ENCODE data around the gene MEAF6. TPM values are rescaled to one million over a fixed set of nuclear protein-coding genes. Genes with fewer than 3 reads are reported as not detected.

Gene MEAF6
- polyA plus RNA-seq, 1 of the 3 experiments (the other 2 are of a cell fraction) = 60.5 TPM

GRCh38 chr1:37448185-37448584 is 66.4 kb downstream of the MEAF6 start (continued):
- TF ChIP-seq EZH2phosphoT487 (IDR thresholded peaks at IDR 0.05; ENCODE audit: borderline replicate concordance, low read depth) (no peak), RFX5 (IDR thresholded peaks at IDR 0.05; ENCODE audit: low read length) (no peak), SIN3A (IDR thresholded peaks at IDR 0.05; ENCODE audit: borderline replicate concordance, low read depth, low read length) (no peak), FOSL2 (IDR thresholded peaks at IDR 0.05; ENCODE audit: borderline replicate concordance, low read depth) (no peak), SMC3 (IDR thresholded peaks at IDR 0.05; ENCODE audit: low read depth, low read length) (no peak)

DNA sequence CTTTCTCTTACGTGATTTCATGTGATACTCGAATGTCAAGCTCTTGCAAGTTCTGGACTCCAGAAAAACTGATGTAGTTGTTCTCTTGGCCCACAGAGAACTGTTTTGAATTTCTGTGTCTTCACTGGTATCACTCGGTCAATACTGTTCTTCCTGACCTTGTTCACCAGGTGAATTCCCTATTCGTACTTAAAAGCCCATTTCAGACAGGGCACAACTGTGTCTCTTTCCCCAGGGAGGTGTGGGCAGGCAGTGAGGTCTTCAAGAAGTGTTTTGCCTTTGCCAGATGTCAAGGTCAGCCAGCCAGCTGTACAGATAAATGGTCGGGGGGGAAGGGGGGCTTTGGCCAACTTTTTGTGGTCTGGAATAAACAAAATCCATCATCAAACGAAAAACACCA is 67.7 kb downstream of the MEAF6 start:
- Histone ChIP-seq H3K9me2 (no peaks in the 10 kb centered on the region), H3K36me3 (replicated peaks in 1 of 2; ENCODE audit: control insufficient read depth in 1 of 2, insufficient read depth in 2 of 2, low read length in 1 of 2) (no peaks in the 10 kb centered on the region), H3K4me1 (ENCODE audit: control insufficient read depth in 1 of 2, insufficient read depth in 2 of 2, low read depth in 1 of 2, low read length in 1 of 2) (no peaks in the 10 kb centered on the region), H3K9ac (no peak overlapping the region), H3K27ac (ENCODE audit: low read depth in 2 of 2, low read length in 1 of 2) (no peak overlapping the region), H3K79me2 (ENCODE audit: insufficient read depth) (no peaks in the 10 kb centered on the region), H3K4me3 (ENCODE audit: low read depth in 2 of 2, low read length in 1 of 2) (no peak overlapping the region), H3K9me3 (no peaks in the 10 kb centered on the region), H4K20me1 (ENCODE audit: insufficient read depth) (no peaks in the 10 kb centered on the region), H2AFZ (ENCODE audit: low read depth) (no peak overlapping the region), H3K27me3 (ENCODE audit: insufficient read depth) (peaks cover 4% of the 10 kb centered on the region; the same call in 1 of the 2 replicates), H3K4me2 (no peak overlapping the region), H3F3A (replicated peaks; ENCODE audit: insufficient read depth) (peaks cover 7% of the 10 kb centered on the region)
- TF ChIP-seq, protein P1, sequence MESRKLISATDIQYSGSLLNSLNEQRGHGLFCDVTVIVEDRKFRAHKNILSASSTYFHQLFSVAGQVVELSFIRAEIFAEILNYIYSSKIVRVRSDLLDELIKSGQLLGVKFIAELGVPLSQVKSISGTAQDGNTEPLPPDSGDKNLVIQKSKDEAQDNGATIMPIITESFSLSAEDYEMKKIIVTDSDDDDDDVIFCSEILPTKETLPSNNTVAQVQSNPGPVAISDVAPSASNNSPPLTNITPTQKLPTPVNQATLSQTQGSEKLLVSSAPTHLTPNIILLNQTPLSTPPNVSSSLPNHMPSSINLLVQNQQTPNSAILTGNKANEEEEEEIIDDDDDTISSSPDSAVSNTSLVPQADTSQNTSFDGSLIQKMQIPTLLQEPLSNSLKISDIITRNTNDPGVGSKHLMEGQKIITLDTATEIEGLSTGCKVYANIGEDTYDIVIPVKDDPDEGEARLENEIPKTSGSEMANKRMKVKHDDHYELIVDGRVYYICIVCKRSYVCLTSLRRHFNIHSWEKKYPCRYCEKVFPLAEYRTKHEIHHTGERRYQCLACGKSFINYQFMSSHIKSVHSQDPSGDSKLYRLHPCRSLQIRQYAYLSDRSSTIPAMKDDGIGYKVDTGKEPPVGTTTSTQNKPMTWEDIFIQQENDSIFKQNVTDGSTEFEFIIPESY (IDR thresholded peaks at IDR 0.05; ENCODE audit: borderline replicate concordance, low read depth) = no peak
- TF ChIP-seq, protein P2, sequence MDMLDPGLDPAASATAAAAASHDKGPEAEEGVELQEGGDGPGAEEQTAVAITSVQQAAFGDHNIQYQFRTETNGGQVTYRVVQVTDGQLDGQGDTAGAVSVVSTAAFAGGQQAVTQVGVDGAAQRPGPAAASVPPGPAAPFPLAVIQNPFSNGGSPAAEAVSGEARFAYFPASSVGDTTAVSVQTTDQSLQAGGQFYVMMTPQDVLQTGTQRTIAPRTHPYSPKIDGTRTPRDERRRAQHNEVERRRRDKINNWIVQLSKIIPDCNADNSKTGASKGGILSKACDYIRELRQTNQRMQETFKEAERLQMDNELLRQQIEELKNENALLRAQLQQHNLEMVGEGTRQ (IDR thresholded peaks at IDR 0.05; ENCODE audit: borderline replicate concordance, low read depth, low read length) = no peak
- TF ChIP-seq MEF2A (IDR thresholded peaks at IDR 0.05; ENCODE audit: borderline replicate concordance, low read depth) (no peak), FOXM1 (IDR thresholded peaks at IDR 0.05; ENCODE audit: low read depth) (no peak), SIN3A (IDR thresholded peaks at IDR 0.05; ENCODE audit: borderline replicate concordance, low read depth, low read length) (no peak), FOSL2 (IDR thresholded peaks at IDR 0.05; ENCODE audit: borderline replicate concordance, low read depth) (no peak), TCF12 (IDR thresholded peaks at IDR 0.05) (no peak)
- TF ChIP-seq, protein P3, sequence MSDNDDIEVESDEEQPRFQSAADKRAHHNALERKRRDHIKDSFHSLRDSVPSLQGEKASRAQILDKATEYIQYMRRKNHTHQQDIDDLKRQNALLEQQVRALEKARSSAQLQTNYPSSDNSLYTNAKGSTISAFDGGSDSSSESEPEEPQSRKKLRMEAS (IDR thresholded peaks at IDR 0.05; ENCODE audit: low read depth) = no peak
- POLR2A ChIA-PET = no interaction called here
- CTCF ChIA-PET = interaction anchor here (0.7 to 23.1 kb wide), 5 partner anchors 8 to 931 kb away, joined by 3 to 481 read pairs (median 5); no protein-coding TSS in a partner anchor
- 55% methylated on average over 6 of the region's 6 CpGs for WGBS (ENCODE audit: low lambda C conversion rate)
- DNase-seq = no peak

DNA sequence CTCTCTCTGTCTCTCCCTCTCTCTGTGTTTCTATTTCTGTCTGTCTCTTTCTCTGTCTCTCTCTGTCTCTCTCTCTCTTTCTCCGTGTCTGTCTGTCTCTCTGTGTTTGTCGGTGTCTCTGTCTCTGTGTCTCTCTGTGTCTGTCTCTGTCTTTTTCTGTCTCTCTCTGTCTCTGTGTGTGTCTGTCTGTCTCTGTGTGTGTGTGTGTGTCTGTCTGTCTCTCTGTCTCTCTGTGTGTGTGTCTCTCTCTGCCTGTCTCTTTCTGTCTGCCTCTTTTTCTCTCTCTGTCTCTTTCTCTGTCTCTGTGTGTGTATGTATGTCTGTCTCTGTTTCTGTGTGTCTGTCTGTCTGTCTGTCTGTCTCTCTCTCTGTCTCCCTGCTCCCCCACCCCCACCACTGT is 71.9 kb downstream of the MEAF6 start:
- Histone ChIP-seq H3K27me3 (ENCODE audit: insufficient read depth) (peaks cover 10% of the 10 kb centered on the region; the same call in 1 of the 2 replicates), H3K4me2 (no peak overlapping the region)
- CTCF ChIA-PET = interaction anchor here (2.6 kb wide), 1 partner anchor 8 kb away, joined by 17 read pairs; no protein-coding TSS in a partner anchor
- TF ChIP-seq FOXM1 (IDR thresholded peaks at IDR 0.05; ENCODE audit: low read depth) (no peak), RFX5 (IDR thresholded peaks at IDR 0.05; ENCODE audit: low read length) (no peak), NFIC (IDR thresholded peaks at IDR 0.05; ENCODE audit: borderline replicate concordance) (no peak), RXRA (IDR thresholded peaks at IDR 0.05; ENCODE audit: borderline replicate concordance, low read depth) (no peak), FOXJ3 (CRISPR knock-in tag; IDR thresholded peaks at IDR 0.05) (no peak), SMC3 (IDR thresholded peaks at IDR 0.05; ENCODE audit: low read depth, low read length) (no peak), POLR2AphosphoS5 (IDR thresholded peaks at IDR 0.05; ENCODE audit: low read depth, low read length) (no peak), TAF1 (IDR thresholded peaks at IDR 0.05; ENCODE audit: borderline replicate concordance, low read depth, low read length) (no peak), USF1 (IDR thresholded peaks at IDR 0.05; ENCODE audit: borderline replicate concordance, low read depth) (no peak), GATA2 (CRISPR knock-in tag; IDR thresholded peaks at IDR 0.05) (no peak), CTCF (IDR thresholded peaks at IDR 0.05) (no peak), SIN3A (IDR thresholded peaks at IDR 0.05; ENCODE audit: borderline replicate concordance, low read depth, low read length) (no peak), ELF1 (IDR thresholded peaks at IDR 0.05) (no peak)
- TF ChIP-seq, protein P3 (IDR thresholded peaks at IDR 0.05; ENCODE audit: low read depth) = no peak

More for the DNA sequence above, 71.9 kb downstream of the MEAF6 start:
- POLR2A ChIA-PET = no interaction called here
- Histone ChIP-seq H3K4me1 (ENCODE audit: control insufficient read depth in 1 of 2, insufficient read depth in 2 of 2, low read depth in 1 of 2, low read length in 1 of 2) (no peaks in the 10 kb centered on the region), H3K9me3 (no peaks in the 10 kb centered on the region), H3K4me3 (ENCODE audit: low read depth in 2 of 2, low read length in 1 of 2) (no peak overlapping the region), H3K27ac (ENCODE audit: low read depth in 2 of 2, low read length in 1 of 2) (no peak overlapping the region), H3F3A (replicated peaks; ENCODE audit: insufficient read depth) (peaks cover 7% of the 10 kb centered on the region), H3K79me2 (ENCODE audit: insufficient read depth) (no peaks in the 10 kb centered on the region), H3K9ac (no peak overlapping the region), H3K9me2 (no peaks in the 10 kb centered on the region), H4K20me1 (ENCODE audit: insufficient read depth) (no peaks in the 10 kb centered on the region), H2AFZ (ENCODE audit: low read depth) (no peak overlapping the region), H3K36me3 (replicated peaks in 1 of 2; ENCODE audit: control insufficient read depth in 1 of 2, insufficient read depth in 2 of 2, low read length in 1 of 2) (no peaks in the 10 kb centered on the region)
- WGBS (ENCODE audit: low lambda C conversion rate) = 49% methylated on average over 2 of the region's 2 CpGs
- DNase-seq = no peak

Measured in SK-N-SH (cell line).